Measurements from ENCODE around the gene SLC15A4.

SLC15A4 gene

GRCh38 chr12:128786741-128787391 lies 36.9 kb downstream of the SLC15A4 start:
- Histone ChIP-seq H3K4me3 (ENCODE audit: low read depth, low read length) (no peak overlapping the region), H3K36me3 (ENCODE audit: control insufficient read depth, insufficient read depth, low read length) (peaks cover 9% of the 10 kb centered on the region), H3K9ac (ENCODE audit: low read depth, low read length) (no peak overlapping the region), H3K4me1 (ENCODE audit: control insufficient read depth, insufficient read depth, low read length) (peaks cover 2% of the 10 kb centered on the region), H3K9me3 (ENCODE audit: control insufficient read depth, insufficient read depth, low read length) (no peaks in the 10 kb centered on the region), H3K27me3 (ENCODE audit: control insufficient read depth, insufficient read depth, low read length) (no peaks in the 10 kb centered on the region)

- H3K9ac ChIP-seq (ENCODE audit: low read depth, low read length) = no peak overlapping the region
- no peak overlapping the region for H3K4me3 ChIP-seq (ENCODE audit: low read depth, low read length)
- no peaks in the 10 kb centered on the region for H3K36me3 ChIP-seq (ENCODE audit: control insufficient read depth, insufficient read depth, low read length)
- H3K27me3 ChIP-seq (ENCODE audit: control insufficient read depth, insufficient read depth, low read length) = no peaks in the 10 kb centered on the region
- no peaks in the 10 kb centered on the region for H3K9me3 ChIP-seq (ENCODE audit: control insufficient read depth, insufficient read depth, low read length)
- peaks cover 2% of the 10 kb centered on the region for H3K4me1 ChIP-seq (ENCODE audit: control insufficient read depth, insufficient read depth, low read length)
These were observed 39.6 kb downstream of the SLC15A4 start for GRCh38 chr12:128784030-128784760.

GRCh38 chr12:128783129-128783574 lies 40.6 kb downstream of the SLC15A4 start:
- no peak overlapping the region for H3K4me3 ChIP-seq (ENCODE audit: low read depth, low read length)
- no peaks in the 10 kb centered on the region for H3K27me3 ChIP-seq (ENCODE audit: control insufficient read depth, insufficient read depth, low read length)
- no peaks in the 10 kb centered on the region for H3K36me3 ChIP-seq (ENCODE audit: control insufficient read depth, insufficient read depth, low read length)
- no peak overlapping the region for H3K9ac ChIP-seq (ENCODE audit: low read depth, low read length)
- H3K4me1 ChIP-seq (ENCODE audit: control insufficient read depth, insufficient read depth, low read length) = peaks cover 2% of the 10 kb centered on the region
- H3K9me3 ChIP-seq (ENCODE audit: control insufficient read depth, insufficient read depth, low read length) = no peaks in the 10 kb centered on the region

- no peaks in the 10 kb centered on the region for H3K9me3 ChIP-seq (ENCODE audit: control insufficient read depth, insufficient read depth, low read length)
- no peaks in the 10 kb centered on the region for H3K27me3 ChIP-seq (ENCODE audit: control insufficient read depth, insufficient read depth, low read length)
- no peak overlapping the region for H3K9ac ChIP-seq (ENCODE audit: low read depth, low read length)
- H3K36me3 ChIP-seq (ENCODE audit: control insufficient read depth, insufficient read depth, low read length) = no peaks in the 10 kb centered on the region
- H3K4me3 ChIP-seq (ENCODE audit: low read depth, low read length) = no peak overlapping the region
- H3K4me1 ChIP-seq (ENCODE audit: control insufficient read depth, insufficient read depth, low read length) = peaks cover 2% of the 10 kb centered on the region
These were observed 43.9 kb downstream of the SLC15A4 start for GRCh38 chr12:128779901-128780300.

- Histone ChIP-seq H3K36me3 (ENCODE audit: control insufficient read depth, insufficient read depth, low read length) (no peaks in the 10 kb centered on the region), H3K4me3 (ENCODE audit: low read depth, low read length) (no peak overlapping the region), H3K4me1 (ENCODE audit: control insufficient read depth, insufficient read depth, low read length) (no peaks in the 10 kb centered on the region), H3K9me3 (ENCODE audit: control insufficient read depth, insufficient read depth, low read length) (no peaks in the 10 kb centered on the region), H3K27me3 (ENCODE audit: control insufficient read depth, insufficient read depth, low read length) (peaks cover 7% of the 10 kb centered on the region), H3K9ac (ENCODE audit: low read depth, low read length) (no peak overlapping the region)
These were observed 51.5 kb downstream of the SLC15A4 start for GRCh38 chr12:128772249-128772648.

GRCh38 chr12:128771681-128772080 lies 52.1 kb downstream of the SLC15A4 start:
- Histone ChIP-seq H3K36me3 (ENCODE audit: control insufficient read depth, insufficient read depth, low read length) (no peaks in the 10 kb centered on the region), H3K4me1 (ENCODE audit: control insufficient read depth, insufficient read depth, low read length) (no peaks in the 10 kb centered on the region), H3K4me3 (ENCODE audit: low read depth, low read length) (no peak overlapping the region), H3K27me3 (ENCODE audit: control insufficient read depth, insufficient read depth, low read length) (peaks cover 8% of the 10 kb centered on the region), H3K9ac (ENCODE audit: low read depth, low read length) (no peak overlapping the region), H3K9me3 (ENCODE audit: control insufficient read depth, insufficient read depth, low read length) (no peaks in the 10 kb centered on the region)

GRCh38 chr12:128767518-128767917 lies 56.2 kb downstream of the SLC15A4 start:
- Histone ChIP-seq H3K27me3 (ENCODE audit: control insufficient read depth, insufficient read depth, low read length) (peaks cover 10% of the 10 kb centered on the region), H3K4me1 (ENCODE audit: control insufficient read depth, insufficient read depth, low read length) (no peaks in the 10 kb centered on the region), H3K36me3 (ENCODE audit: control insufficient read depth, insufficient read depth, low read length) (no peaks in the 10 kb centered on the region), H3K9me3 (ENCODE audit: control insufficient read depth, insufficient read depth, low read length) (no peaks in the 10 kb centered on the region), H3K9ac (ENCODE audit: low read depth, low read length) (no peak overlapping the region), H3K4me3 (ENCODE audit: low read depth, low read length) (no peak overlapping the region)

GRCh38 chr12:128766738-128767501 lies 56.8 kb downstream of the SLC15A4 start:
- H3K27me3 ChIP-seq (ENCODE audit: control insufficient read depth, insufficient read depth, low read length) = peaks cover 10% of the 10 kb centered on the region

GRCh38 chr12:128763395-128763794 lies 60.4 kb downstream of the SLC15A4 start:
- no peak overlapping the region for H3K4me3 ChIP-seq (ENCODE audit: low read depth, low read length)
- H3K27me3 ChIP-seq (ENCODE audit: control insufficient read depth, insufficient read depth, low read length) = peaks cover 10% of the 10 kb centered on the region
- H3K9ac ChIP-seq (ENCODE audit: low read depth, low read length) = no peak overlapping the region
- no peaks in the 10 kb centered on the region for H3K36me3 ChIP-seq (ENCODE audit: control insufficient read depth, insufficient read depth, low read length)
- H3K4me1 ChIP-seq (ENCODE audit: control insufficient read depth, insufficient read depth, low read length) = no peaks in the 10 kb centered on the region
- no peaks in the 10 kb centered on the region for H3K9me3 ChIP-seq (ENCODE audit: control insufficient read depth, insufficient read depth, low read length)

More at GRCh38 chr12:128766738-128767501, 56.8 kb downstream of the SLC15A4 start:
- no peaks in the 10 kb centered on the region for H3K9me3 ChIP-seq (ENCODE audit: control insufficient read depth, insufficient read depth, low read length)
- no peaks in the 10 kb centered on the region for H3K36me3 ChIP-seq (ENCODE audit: control insufficient read depth, insufficient read depth, low read length)
- H3K4me1 ChIP-seq (ENCODE audit: control insufficient read depth, insufficient read depth, low read length) = no peaks in the 10 kb centered on the region
- no peak overlapping the region for H3K9ac ChIP-seq (ENCODE audit: low read depth, low read length)
- no peak overlapping the region for H3K4me3 ChIP-seq (ENCODE audit: low read depth, low read length)

- Histone ChIP-seq H3K4me3 (ENCODE audit: low read depth, low read length) (no peak overlapping the region), H3K9ac (ENCODE audit: low read depth, low read length) (no peak overlapping the region), H3K4me1 (ENCODE audit: control insufficient read depth, insufficient read depth, low read length) (no peaks in the 10 kb centered on the region), H3K36me3 (ENCODE audit: control insufficient read depth, insufficient read depth, low read length) (no peaks in the 10 kb centered on the region), H3K9me3 (ENCODE audit: control insufficient read depth, insufficient read depth, low read length) (no peaks in the 10 kb centered on the region), H3K27me3 (ENCODE audit: control insufficient read depth, insufficient read depth, low read length) (no peaks in the 10 kb centered on the region)
These were observed 62.4 kb downstream of the SLC15A4 start for GRCh38 chr12:128761379-128761790.

GRCh38 chr12:128755566-128755965 lies 68.2 kb downstream of the SLC15A4 start:
- Histone ChIP-seq H3K4me3 (ENCODE audit: low read depth, low read length) (no peak overlapping the region), H3K27me3 (ENCODE audit: control insufficient read depth, insufficient read depth, low read length) (no peaks in the 10 kb centered on the region), H3K36me3 (ENCODE audit: control insufficient read depth, insufficient read depth, low read length) (no peaks in the 10 kb centered on the region)

More at GRCh38 chr12:128755566-128755965, 68.2 kb downstream of the SLC15A4 start:
- Histone ChIP-seq H3K9ac (ENCODE audit: low read depth, low read length) (no peak overlapping the region), H3K9me3 (ENCODE audit: control insufficient read depth, insufficient read depth, low read length) (no peaks in the 10 kb centered on the region), H3K4me1 (ENCODE audit: control insufficient read depth, insufficient read depth, low read length) (no peaks in the 10 kb centered on the region)
